ENCODE results near the gene JAML. TPM values are rescaled to one million over a fixed set of nuclear protein-coding genes. Genes with fewer than 3 reads are reported as not detected.
A peak's percentile ranks its signal among the peaks of the same experiment; 100 is the strongest.

Gene JAML
- total RNA-seq, 1 donor from 2014 or later: 0.19 TPM

DNA sequence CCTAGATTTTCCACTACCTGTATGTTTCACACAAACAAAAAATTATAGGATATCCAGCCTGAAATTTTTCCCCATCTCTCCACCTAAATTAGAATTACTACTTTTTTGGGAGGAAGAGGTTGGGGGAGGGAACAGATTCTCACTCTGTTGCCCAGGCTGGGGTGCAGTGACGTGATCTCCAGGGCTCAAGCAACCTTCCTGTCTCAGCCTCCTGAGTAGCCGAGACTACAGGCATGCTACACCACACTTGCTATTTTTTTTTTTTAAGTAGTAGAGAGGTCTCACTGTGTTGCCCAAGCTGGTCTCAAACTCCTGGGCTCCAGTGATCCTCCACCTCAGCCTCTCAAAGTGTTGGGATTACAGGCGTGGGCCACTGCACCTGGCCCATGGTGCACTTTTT lies 9.5 kb downstream of the JAML start:
- Mint-ChIP-seq H3K27ac (no peak overlapping the region), H3K36me3 (no peaks in the 10 kb centered on the region), H3K27me3 (peaks cover 61% of the 10 kb centered on the region), H3K9me3 (no peaks in the 10 kb centered on the region), H3K4me3 (no peak overlapping the region), H3K4me1 (ENCODE audit: unreplicated experiment) (peaks cover 5% of the 10 kb centered on the region)
- TF ChIP-seq, protein P1, sequence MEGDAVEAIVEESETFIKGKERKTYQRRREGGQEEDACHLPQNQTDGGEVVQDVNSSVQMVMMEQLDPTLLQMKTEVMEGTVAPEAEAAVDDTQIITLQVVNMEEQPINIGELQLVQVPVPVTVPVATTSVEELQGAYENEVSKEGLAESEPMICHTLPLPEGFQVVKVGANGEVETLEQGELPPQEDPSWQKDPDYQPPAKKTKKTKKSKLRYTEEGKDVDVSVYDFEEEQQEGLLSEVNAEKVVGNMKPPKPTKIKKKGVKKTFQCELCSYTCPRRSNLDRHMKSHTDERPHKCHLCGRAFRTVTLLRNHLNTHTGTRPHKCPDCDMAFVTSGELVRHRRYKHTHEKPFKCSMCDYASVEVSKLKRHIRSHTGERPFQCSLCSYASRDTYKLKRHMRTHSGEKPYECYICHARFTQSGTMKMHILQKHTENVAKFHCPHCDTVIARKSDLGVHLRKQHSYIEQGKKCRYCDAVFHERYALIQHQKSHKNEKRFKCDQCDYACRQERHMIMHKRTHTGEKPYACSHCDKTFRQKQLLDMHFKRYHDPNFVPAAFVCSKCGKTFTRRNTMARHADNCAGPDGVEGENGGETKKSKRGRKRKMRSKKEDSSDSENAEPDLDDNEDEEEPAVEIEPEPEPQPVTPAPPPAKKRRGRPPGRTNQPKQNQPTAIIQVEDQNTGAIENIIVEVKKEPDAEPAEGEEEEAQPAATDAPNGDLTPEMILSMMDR (conservative IDR thresholded peaks at IDR 0.05): no peak
- no peak for DNase-seq (ENCODE audit: extremely low spot score, unreplicated experiment)

DNA sequence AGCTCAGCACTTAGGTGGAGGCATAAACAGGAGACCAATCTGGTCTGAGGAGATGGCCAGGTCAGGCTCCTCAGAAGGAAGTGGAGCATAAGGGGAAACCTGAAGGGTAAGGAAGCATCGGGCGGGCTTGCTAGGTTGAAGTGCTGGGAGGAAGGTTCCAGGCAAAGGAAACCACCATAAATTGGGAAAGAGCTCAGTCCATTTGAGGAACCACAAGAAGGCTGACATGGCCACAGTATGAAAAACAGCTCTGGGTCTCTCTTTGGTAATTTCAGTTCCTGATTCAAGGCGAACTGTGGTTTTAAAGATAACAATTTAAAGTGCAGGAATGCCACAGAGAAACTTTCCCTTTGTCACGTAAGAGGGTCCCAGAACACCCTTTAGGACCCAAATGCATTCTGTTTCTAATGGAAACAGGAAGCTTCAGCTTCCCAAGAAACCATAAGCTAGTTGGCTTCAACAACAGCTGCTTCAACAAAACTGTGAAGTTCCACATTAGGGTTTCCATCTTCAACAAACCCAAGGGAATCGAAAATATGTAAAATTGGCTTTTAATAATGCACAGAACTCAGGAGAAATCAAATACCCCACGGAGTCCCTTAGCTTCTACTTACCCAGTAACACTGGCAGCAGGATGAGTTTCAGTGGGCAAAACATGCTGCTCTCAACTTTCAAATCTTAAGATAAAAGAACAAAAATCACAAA lies 10.4 kb downstream of the JAML start:
- TF ChIP-seq, protein P1 (conservative IDR thresholded peaks at IDR 0.05): no peak
- Mint-ChIP-seq H3K4me1 (ENCODE audit: unreplicated experiment) (peaks cover 5% of the 10 kb centered on the region), H3K36me3 (no peaks in the 10 kb centered on the region), H3K27me3 (peaks cover 55% of the 10 kb centered on the region), H3K4me3 (no peak overlapping the region), H3K27ac (peak overlapping the region; percentile 73), H3K9me3 (no peaks in the 10 kb centered on the region)
- no peak for DNase-seq (ENCODE audit: extremely low spot score, unreplicated experiment)

DNA sequence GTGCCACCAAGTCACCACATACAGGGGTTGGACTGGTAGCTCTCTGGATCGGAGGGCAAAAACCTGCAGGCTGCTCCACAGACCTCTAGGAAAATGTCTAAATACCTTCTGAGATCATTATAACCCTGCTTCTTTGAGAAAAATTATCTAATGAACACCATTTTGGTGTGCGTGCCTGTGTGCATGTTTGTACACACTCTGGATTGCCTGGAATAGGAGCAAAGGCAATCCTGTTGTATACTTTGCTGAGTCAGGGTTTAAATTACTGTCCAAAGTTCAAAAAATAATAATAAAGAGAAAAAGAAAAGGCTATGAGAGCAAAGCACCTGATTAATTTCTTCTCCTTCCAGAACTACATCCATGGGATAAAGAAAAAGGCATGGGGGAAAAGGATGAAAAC lies 11.0 kb downstream of the JAML start:
- Mint-ChIP-seq H3K4me3 (no peak overlapping the region), H3K9me3 (no peaks in the 10 kb centered on the region), H3K27ac (peak overlapping the region; percentile 73), H3K36me3 (no peaks in the 10 kb centered on the region), H3K4me1 (ENCODE audit: unreplicated experiment) (peaks cover 5% of the 10 kb centered on the region), H3K27me3 (peaks cover 49% of the 10 kb centered on the region)
- no peak for DNase-seq (ENCODE audit: extremely low spot score, unreplicated experiment)
- TF ChIP-seq, protein P1 (conservative IDR thresholded peaks at IDR 0.05): no peak

DNA sequence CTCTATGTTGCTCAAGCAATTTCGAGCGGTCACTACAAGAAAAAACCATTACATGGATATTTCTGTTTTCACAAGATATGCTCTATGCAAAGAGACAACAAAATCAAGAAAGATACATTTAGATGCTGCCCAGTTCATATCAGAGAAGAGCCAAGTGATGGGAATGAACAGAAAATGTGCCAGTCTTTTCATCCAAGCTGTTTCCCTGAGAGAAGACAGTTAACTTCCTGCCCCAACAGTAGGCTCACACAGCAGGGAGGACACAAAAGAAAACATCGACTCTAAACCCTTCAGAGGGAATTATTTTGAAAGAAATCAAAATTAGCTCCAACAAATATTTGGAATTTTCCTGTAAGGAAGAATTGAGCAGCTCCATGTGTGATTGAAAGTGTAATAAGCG lies 11.6 kb downstream of the JAML start:
- no peak for DNase-seq (ENCODE audit: extremely low spot score, unreplicated experiment)
- H3K4me1 Mint-ChIP-seq (ENCODE audit: unreplicated experiment): peaks cover 5% of the 10 kb centered on the region
- H3K36me3 Mint-ChIP-seq: no peaks in the 10 kb centered on the region
- no peak overlapping the region for H3K27ac Mint-ChIP-seq
- no peak overlapping the region for H3K4me3 Mint-ChIP-seq
- peaks cover 50% of the 10 kb centered on the region for H3K27me3 Mint-ChIP-seq
- TF ChIP-seq, protein P1 (conservative IDR thresholded peaks at IDR 0.05): no peak
- H3K9me3 Mint-ChIP-seq: no peaks in the 10 kb centered on the region

DNA sequence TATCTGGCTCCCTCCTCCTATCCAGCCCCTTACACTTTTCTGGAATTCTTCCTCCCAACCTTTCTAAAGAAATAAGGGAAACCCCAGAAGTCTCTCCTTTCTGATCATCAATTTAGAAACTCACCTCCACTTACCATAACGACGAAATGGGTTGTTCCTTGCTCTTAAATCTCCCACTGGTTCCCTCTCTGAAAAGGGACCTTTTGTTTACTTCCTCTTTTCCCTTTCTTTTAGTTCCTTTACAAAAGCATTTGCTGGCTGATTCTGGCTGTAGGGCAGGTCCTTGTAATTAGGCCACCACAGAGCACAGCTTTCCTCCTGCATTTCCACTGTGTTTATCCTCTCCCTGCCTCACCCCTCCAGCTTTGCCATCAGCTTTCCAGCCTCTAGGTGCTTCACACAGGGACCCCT lies 12.0 kb downstream of the JAML start:
- Mint-ChIP-seq H3K27ac (no peak overlapping the region), H3K9me3 (no peaks in the 10 kb centered on the region), H3K36me3 (no peaks in the 10 kb centered on the region), H3K4me3 (no peak overlapping the region), H3K27me3 (peaks cover 51% of the 10 kb centered on the region), H3K4me1 (ENCODE audit: unreplicated experiment) (peaks cover 5% of the 10 kb centered on the region)
- no peak for DNase-seq (ENCODE audit: extremely low spot score, unreplicated experiment)
- TF ChIP-seq, protein P1 (conservative IDR thresholded peaks at IDR 0.05): no peak
